NCI-H345 (cell line): ENCODE measurements around the gene IFT57.

Source experiments
- DNase-seq: peaks from one replicate; lab custom pipeline; 2025; lab: John Stamatoyannopoulos, UW

IFT57 gene

GRCh38 chr3:108125153-108125543, 97.1 kb downstream of the IFT57 start:
- DNase-seq, result no peak

DNA sequence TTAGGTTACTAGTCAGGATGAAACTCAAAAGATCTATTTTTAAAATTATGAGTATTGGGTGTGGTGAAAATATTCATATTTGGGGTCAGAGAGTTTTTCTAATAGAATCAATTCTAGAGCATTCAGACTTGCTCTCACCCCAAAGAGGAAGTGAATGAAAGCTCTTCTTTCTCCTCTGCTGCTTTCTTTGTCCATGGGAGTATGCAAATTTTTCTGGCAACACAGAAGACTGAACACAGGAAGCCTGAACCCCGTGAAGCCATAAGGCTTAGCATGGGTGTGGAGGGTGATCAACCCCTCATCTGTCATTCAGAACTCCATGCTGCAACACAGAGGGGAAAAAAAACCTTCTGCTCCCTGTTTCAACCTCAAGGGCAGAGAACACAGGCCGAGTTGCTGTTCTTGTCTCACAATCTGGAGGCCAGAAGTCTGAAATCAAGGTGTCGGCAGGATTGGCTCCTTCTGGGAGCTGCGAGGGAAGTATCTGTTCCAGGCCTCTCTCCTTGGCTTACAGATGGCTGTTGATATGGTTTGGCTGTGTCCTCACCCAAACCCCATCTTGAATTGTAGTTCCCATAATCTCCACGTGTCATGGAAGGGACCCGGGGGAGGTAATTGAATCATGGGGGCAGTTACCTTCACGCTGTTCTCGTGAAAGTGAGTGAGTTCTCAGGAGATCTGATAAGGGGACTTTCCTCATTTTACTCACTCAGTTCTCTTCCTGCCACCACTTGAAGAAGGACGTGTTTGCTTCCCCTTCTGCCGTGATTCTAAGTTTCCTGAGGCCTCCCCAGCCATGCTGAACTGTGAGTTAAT, 97.7 kb downstream of the IFT57 start:
- peak; percentile 9 for DNase-seq

- no peak for DNase-seq
These were observed 98.9 kb downstream of the IFT57 start for GRCh38 chr3:108123326-108123725.

GRCh38 chr3:108122276-108122675, 99.9 kb downstream of the IFT57 start:
- DNase-seq, result no peak

- DNase-seq, result no peak
These were observed 102.7 kb downstream of the IFT57 start for GRCh38 chr3:108119398-108120104.

DNA sequence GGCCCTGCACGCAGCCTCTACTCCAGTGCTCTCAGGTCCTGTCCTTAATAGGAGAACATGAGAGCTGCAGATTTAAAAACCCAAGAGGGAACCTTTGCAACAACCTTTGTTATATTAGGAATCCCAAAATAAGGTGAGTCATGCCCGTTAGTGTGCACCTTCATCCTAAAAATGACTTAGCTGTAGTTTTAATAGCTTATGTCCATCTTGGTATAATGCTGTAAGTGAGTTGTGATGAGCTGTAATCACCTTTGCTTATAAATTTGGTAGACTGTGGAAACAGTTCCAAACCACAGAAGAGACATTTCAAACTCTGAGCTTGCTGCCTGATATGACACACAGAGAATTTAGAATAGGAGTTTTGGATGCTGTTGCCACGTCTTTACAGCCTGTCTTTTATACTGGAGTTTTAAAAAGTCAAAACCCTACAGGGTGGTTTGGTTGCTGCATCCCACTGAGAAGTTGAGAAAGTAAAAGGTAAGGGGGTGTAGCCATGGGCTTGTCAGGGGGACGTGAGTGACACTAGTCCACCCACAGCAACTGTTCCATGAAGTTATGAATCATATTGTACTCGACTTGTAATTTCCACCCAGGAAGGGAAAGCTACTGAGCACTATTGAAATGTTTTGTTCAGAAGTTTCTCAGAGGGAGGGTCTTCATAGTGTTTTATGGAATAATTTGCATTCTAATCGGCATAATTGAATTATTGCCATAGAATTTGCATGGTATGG, 104.0 kb downstream of the IFT57 start:
- no peak for DNase-seq

GRCh38 chr3:108117241-108117775, 104.9 kb downstream of the IFT57 start:
- DNase-seq, result no peak

GRCh38 chr3:108114423-108115065, 107.7 kb downstream of the IFT57 start:
- DNase-seq, result no peak

GRCh38 chr3:108113975-108114374, 108.2 kb downstream of the IFT57 start:
- no peak for DNase-seq

DNA sequence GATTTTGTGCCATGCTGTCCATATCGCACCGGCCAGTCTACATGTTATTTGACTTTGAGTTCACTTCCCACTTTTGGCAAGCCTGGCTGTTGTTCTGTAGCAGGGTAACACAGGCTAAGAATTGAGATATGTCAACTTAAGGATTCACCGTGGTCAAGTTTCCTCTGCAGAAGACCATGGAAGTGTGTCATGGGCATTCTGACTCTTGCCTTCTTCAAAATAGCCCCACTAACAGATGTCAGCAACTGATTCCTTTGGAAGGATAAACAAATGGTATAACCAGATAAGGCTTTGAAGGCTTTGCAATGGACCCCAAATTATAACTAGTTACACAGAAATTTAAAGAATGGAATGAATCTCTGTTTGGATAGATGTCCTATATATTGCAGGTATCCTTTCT, 111.3 kb downstream of the IFT57 start:
- DNase-seq, result no peak
